ENCODE measurements around the gene RAP1GAP.

DNA sequence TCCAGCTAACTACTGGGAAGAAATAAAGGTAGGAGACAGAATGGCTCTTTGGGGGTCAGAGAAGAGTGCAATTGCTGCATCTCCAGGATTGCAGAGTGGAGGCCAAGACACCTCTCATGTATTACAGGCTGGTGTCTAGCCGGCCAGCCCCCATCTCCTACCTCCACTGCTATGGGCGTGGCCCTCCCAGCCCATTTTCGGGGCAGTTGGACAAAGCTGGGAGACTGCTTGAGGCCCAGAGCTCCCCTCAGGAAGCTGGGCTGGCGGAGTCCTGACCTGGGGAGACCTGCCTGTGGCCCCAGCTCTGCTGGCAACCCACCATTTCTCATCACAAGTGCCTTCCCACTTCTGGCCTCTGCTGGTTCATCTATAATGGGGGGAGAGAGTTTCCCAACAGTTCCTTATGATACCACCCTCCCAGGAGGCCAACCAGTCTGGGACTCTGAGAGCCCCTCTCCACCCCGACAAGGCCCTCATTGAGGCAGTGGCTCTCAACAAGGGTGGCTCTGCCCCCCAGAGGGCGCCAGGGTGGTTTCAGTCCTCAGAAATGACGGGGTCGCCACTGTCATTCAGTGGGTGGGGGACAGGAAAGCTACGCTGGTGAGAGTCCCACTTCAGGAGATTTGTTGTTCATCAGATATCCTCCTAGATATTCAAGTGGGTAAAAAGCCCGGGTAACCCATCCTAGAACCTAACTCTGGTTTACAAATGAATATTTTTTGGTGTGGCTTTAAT lies 11.5 kb downstream of the RAP1GAP start:
- no peak for TF ChIP-seq MLXIP (CRISPR knock-in tag; IDR thresholded peaks at IDR 0.05; ENCODE audit: borderline replicate concordance)
- no peak for TF ChIP-seq ZBTB7A (CRISPR knock-in tag; IDR thresholded peaks at IDR 0.05)
- TF ChIP-seq ZNF263 (CRISPR knock-in tag; IDR thresholded peaks at IDR 0.05) = no peak
- no peak for TF ChIP-seq EZH2 (conservative IDR thresholded peaks at IDR 0.05; ENCODE audit: low read depth, low read length)
- no peak for TF ChIP-seq SP1 (IDR thresholded peaks at IDR 0.05)
- TF ChIP-seq SP1 (CRISPR knock-in tag; IDR thresholded peaks at IDR 0.05) = no peak
- no peak for TF ChIP-seq ZNF432 (CRISPR knock-in tag; IDR thresholded peaks at IDR 0.05; ENCODE audit: borderline replicate concordance)
- no peak for TF ChIP-seq FOXM1 (CRISPR knock-in tag; IDR thresholded peaks at IDR 0.05)
- no peak for TF ChIP-seq ZNF790 (CRISPR knock-in tag; IDR thresholded peaks at IDR 0.05; ENCODE audit: borderline replicate concordance)
- TF ChIP-seq, protein P1, sequence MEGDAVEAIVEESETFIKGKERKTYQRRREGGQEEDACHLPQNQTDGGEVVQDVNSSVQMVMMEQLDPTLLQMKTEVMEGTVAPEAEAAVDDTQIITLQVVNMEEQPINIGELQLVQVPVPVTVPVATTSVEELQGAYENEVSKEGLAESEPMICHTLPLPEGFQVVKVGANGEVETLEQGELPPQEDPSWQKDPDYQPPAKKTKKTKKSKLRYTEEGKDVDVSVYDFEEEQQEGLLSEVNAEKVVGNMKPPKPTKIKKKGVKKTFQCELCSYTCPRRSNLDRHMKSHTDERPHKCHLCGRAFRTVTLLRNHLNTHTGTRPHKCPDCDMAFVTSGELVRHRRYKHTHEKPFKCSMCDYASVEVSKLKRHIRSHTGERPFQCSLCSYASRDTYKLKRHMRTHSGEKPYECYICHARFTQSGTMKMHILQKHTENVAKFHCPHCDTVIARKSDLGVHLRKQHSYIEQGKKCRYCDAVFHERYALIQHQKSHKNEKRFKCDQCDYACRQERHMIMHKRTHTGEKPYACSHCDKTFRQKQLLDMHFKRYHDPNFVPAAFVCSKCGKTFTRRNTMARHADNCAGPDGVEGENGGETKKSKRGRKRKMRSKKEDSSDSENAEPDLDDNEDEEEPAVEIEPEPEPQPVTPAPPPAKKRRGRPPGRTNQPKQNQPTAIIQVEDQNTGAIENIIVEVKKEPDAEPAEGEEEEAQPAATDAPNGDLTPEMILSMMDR (CRISPR knock-in tag; IDR thresholded peaks at IDR 0.05) = peak; percentile 21; the same call in 1 of the 2 replicates
- TF ChIP-seq TBX2 (CRISPR knock-in tag; IDR thresholded peaks at IDR 0.05; ENCODE audit: borderline replicate concordance) = no peak
- TF ChIP-seq FOXJ3 (CRISPR knock-in tag; IDR thresholded peaks at IDR 0.05; ENCODE audit: borderline replicate concordance) = no peak
- TF ChIP-seq FOXK2 (IDR thresholded peaks at IDR 0.05) = no peak
- TF ChIP-seq EP300 (IDR thresholded peaks at IDR 0.05; ENCODE audit: low read depth in 2 of 2, low read length in 2 of 2) = no peak
- TF ChIP-seq EP300 (CRISPR knock-in tag; IDR thresholded peaks at IDR 0.05; ENCODE audit: borderline replicate concordance) = no peak

Measured in HepG2 (cell line).